Neural cell (in vitro differentiated cells): ENCODE measurements around the gene TMEM259. TPM values are rescaled to one million over a fixed set of nuclear protein-coding genes. Genes with fewer than 3 reads are reported as not detected.
A peak's percentile ranks its signal among the peaks of the same experiment; 100 is the strongest.

Source experiments
- H2AFZ ChIP-seq: fragments of 200-600, 300-800 bp; sonication (generic), shearing (Covaris generic); 2 replicates; pipeline ENCODE4 v1.6.0; 2014; ENCODE audit warnings: low read depth, mild to moderate bottlenecking, antibody characterized with exemption, low read length, moderate library complexity
- H3F3A ChIP-seq: fragments of 200-600 bp; shearing (Covaris generic); 2 replicates; pipeline ENCODE4 v1.6.1; 2016; ENCODE audit warnings: mild to moderate bottlenecking, moderate library complexity, mixed read lengths, antibody characterized with exemption, low read length; ENCODE audit not compliant: insufficient read depth, poor library complexity, severe bottlenecking
- H3K27ac ChIP-seq: fragments of 200-600, 300-800 bp; sonication (generic), shearing (Covaris generic); 2 replicates; pipeline ENCODE4 v1.5.1; 2014; ENCODE audit warnings: mild to moderate bottlenecking, low read length, moderate library complexity
- H3K27me3 ChIP-seq: fragments of 300-800, 200-600 bp; sonication (generic), shearing (Covaris generic); 2 replicates; pipeline ENCODE4 v1.6.0; 2014; ENCODE audit warnings: mild to moderate bottlenecking, low read depth, low read length, moderate library complexity; ENCODE audit not compliant: insufficient read depth
- H3K36me3 ChIP-seq: fragments of 300-800, 200-600 bp; sonication (generic), shearing (Covaris generic); 2 replicates; pipeline ENCODE4 v1.5.1; 2014; ENCODE audit warnings: mild to moderate bottlenecking, antibody characterized with exemption, low read length, moderate library complexity; ENCODE audit not compliant: insufficient read depth
- H3K4me2 ChIP-seq: fragments of 300-800, 200-600 bp; sonication (generic), shearing (Covaris generic); 2 replicates; pipeline ENCODE4 v1.6.0; 2014; ENCODE audit warnings: mild to moderate bottlenecking, low read length
- H3K4me3 ChIP-seq: fragments of 300-800, 200-600 bp; sonication (generic), shearing (Covaris generic); 2 replicates; pipeline ENCODE4 v1.5.1; 2014; ENCODE audit warnings: mild to moderate bottlenecking, low read length, moderate library complexity
- H3K79me2 ChIP-seq: fragments of 200-600 bp; shearing (Covaris generic); replicated peaks from 2 replicates; pipeline ENCODE4 v1.6.0; 2014; ENCODE audit warnings: mild to moderate bottlenecking, low read length, moderate library complexity; ENCODE audit not compliant: insufficient read depth
- H3K9ac ChIP-seq: fragments of 300-800, 200-600 bp; sonication (generic), shearing (Covaris generic); 2 replicates; pipeline ENCODE4 v1.6.1; 2016; ENCODE audit warnings: mild to moderate bottlenecking, low read length, mixed read lengths
- H3K9me2 ChIP-seq: fragments of 200-600 bp; shearing (Covaris generic); 2 replicates; pipeline ENCODE4 v1.6.1; 2016; ENCODE audit warnings: mild to moderate bottlenecking, low read length, mixed read lengths; ENCODE audit not compliant: insufficient read depth
- H3K9me3 ChIP-seq: fragments of 200-600, 300-800 bp; sonication (generic), shearing (Covaris generic); 2 replicates; pipeline ENCODE4 v1.6.1; 2016; ENCODE audit warnings: mild to moderate bottlenecking, mixed run types, low read length, moderate library complexity, mixed read lengths
- H4K20me1 ChIP-seq: fragments of 200-600 bp; shearing (Covaris generic); 2 replicates; pipeline ENCODE4 v1.6.1; 2016; ENCODE audit warnings: mild to moderate bottlenecking, mixed run types; ENCODE audit not compliant: insufficient read depth
- EP300 ChIP-seq: fragments of 450-650 bp; conservative IDR thresholded peaks from 2 replicates; pipeline ENCODE4 v1.6.1; 2014; ENCODE audit warnings: antibody characterized with exemption, mild to moderate bottlenecking, moderate library complexity; ENCODE audit not compliant: poor library complexity, severe bottlenecking
- EZH2 ChIP-seq: fragments of 200-600, 300-800 bp; shearing (Covaris generic), sonication (generic); IDR thresholded peaks from 2 replicates; pipeline ENCODE4 v1.6.1; 2014; ENCODE audit warnings: antibody characterized with exemption, low read length, borderline replicate concordance, mild to moderate bottlenecking; ENCODE audit not compliant: insufficient read depth, poor library complexity, severe bottlenecking
- MXI1 ChIP-seq: fragments of 450-650 bp; conservative IDR thresholded peaks from 2 replicates; pipeline ENCODE4 v1.6.1; 2014; ENCODE audit warnings: antibody characterized with exemption, mild to moderate bottlenecking; ENCODE audit not compliant: poor library complexity, severe bottlenecking
- POLR2AphosphoS5 ChIP-seq: IDR thresholded peaks from 2 replicates; pipeline ENCODE4 v1.6.1; 2012
- RAD21 ChIP-seq: fragments of 450-650 bp; conservative IDR thresholded peaks from 2 replicates; pipeline ENCODE4 v1.6.1; 2014; ENCODE audit warnings: antibody characterized with exemption, mild to moderate bottlenecking, moderate library complexity
- SMC3 ChIP-seq: fragments of 450-650 bp; conservative IDR thresholded peaks from 2 replicates; pipeline ENCODE4 v1.6.1; 2014; ENCODE audit warnings: antibody characterized with exemption, mild to moderate bottlenecking, moderate library complexity; ENCODE audit not compliant: poor library complexity
- TAF1 ChIP-seq: IDR thresholded peaks from 2 replicates; pipeline ENCODE4 v1.6.1; 2012; ENCODE audit warnings: low read depth
- polyA plus RNA-seq: library from polyadenylated mRNA; depleted of rRNA; stranded (reverse); fragments of >200 nt; gene quantifications from 2 replicates; pipeline ENCODE4 v1.2.3, GENCODE V29; 2014
- TF ChIP-seq, protein P1 (sequence below): fragments of 450-650 bp; IDR thresholded peaks from 2 replicates; pipeline ENCODE4 v1.5.1; 2014; ENCODE audit warnings: antibody characterized with exemption, mild to moderate bottlenecking, moderate library complexity; ENCODE audit not compliant: poor library complexity, severe bottlenecking
- TF ChIP-seq, protein P2 (sequence below): IDR thresholded peaks from 2 replicates; pipeline ENCODE4 v1.6.1; 2012; ENCODE audit warnings: borderline replicate concordance

TMEM259 gene
- polyA plus RNA-seq, 1 donor from 2014 or later = 176 TPM

DNA sequence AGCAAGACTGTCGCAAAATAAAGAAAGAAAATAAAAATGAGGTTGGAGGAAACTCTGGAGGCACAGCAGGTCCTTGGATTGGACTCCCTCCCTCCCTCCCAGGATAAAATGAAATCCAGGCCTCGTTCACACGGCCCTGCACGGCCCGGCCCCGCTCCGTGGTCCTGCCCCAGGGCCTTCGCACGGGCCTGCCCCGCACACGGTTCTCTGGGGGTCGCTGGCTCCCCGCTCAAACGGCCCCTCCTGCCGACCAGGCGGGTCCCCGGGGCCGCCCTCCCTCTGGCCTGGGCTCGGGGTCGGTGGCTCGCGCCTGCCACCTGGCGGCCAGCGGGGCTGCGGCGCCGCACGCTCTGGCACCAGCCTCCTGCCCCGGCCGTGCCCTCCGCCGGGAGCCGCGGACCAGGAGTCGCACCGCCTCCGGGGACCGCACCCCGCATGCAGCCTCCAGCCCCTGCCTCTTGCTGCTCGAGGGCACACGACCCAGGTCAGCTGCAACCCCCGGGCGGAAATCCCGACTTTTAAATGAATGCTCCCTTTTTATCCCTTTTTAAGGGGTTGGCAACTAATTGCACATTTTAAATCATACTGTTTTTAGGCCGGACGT lies 38.3 kb downstream of the TMEM259 start:
- H3K9ac ChIP-seq = peak overlapping the region; percentile 29

GRCh38 chr19:980133-980998 lies 40.6 kb downstream of the TMEM259 start:
- no peaks in the 10 kb centered on the region for H3F3A ChIP-seq
- no peak overlapping the region for H3K4me3 ChIP-seq
- no peaks in the 10 kb centered on the region for H3K79me2 ChIP-seq
- no peak overlapping the region for H3K27ac ChIP-seq
- no peak overlapping the region for H2AFZ ChIP-seq
- H3K9me3 ChIP-seq = no peaks in the 10 kb centered on the region
- no peak for TF ChIP-seq EZH2
- TF ChIP-seq, protein P1, sequence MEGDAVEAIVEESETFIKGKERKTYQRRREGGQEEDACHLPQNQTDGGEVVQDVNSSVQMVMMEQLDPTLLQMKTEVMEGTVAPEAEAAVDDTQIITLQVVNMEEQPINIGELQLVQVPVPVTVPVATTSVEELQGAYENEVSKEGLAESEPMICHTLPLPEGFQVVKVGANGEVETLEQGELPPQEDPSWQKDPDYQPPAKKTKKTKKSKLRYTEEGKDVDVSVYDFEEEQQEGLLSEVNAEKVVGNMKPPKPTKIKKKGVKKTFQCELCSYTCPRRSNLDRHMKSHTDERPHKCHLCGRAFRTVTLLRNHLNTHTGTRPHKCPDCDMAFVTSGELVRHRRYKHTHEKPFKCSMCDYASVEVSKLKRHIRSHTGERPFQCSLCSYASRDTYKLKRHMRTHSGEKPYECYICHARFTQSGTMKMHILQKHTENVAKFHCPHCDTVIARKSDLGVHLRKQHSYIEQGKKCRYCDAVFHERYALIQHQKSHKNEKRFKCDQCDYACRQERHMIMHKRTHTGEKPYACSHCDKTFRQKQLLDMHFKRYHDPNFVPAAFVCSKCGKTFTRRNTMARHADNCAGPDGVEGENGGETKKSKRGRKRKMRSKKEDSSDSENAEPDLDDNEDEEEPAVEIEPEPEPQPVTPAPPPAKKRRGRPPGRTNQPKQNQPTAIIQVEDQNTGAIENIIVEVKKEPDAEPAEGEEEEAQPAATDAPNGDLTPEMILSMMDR = no peak
- no peak for TF ChIP-seq RAD21
- TF ChIP-seq SMC3 = no peak
- no peak for TF ChIP-seq EP300
- no peak for TF ChIP-seq POLR2AphosphoS5
- TF ChIP-seq MXI1 = no peak
- TF ChIP-seq, protein P2, sequence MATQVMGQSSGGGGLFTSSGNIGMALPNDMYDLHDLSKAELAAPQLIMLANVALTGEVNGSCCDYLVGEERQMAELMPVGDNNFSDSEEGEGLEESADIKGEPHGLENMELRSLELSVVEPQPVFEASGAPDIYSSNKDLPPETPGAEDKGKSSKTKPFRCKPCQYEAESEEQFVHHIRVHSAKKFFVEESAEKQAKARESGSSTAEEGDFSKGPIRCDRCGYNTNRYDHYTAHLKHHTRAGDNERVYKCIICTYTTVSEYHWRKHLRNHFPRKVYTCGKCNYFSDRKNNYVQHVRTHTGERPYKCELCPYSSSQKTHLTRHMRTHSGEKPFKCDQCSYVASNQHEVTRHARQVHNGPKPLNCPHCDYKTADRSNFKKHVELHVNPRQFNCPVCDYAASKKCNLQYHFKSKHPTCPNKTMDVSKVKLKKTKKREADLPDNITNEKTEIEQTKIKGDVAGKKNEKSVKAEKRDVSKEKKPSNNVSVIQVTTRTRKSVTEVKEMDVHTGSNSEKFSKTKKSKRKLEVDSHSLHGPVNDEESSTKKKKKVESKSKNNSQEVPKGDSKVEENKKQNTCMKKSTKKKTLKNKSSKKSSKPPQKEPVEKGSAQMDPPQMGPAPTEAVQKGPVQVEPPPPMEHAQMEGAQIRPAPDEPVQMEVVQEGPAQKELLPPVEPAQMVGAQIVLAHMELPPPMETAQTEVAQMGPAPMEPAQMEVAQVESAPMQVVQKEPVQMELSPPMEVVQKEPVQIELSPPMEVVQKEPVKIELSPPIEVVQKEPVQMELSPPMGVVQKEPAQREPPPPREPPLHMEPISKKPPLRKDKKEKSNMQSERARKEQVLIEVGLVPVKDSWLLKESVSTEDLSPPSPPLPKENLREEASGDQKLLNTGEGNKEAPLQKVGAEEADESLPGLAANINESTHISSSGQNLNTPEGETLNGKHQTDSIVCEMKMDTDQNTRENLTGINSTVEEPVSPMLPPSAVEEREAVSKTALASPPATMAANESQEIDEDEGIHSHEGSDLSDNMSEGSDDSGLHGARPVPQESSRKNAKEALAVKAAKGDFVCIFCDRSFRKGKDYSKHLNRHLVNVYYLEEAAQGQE = no peak
- no peak for TF ChIP-seq TAF1
- H3K4me2 ChIP-seq = no peak overlapping the region
- H3K9me2 ChIP-seq = no peaks in the 10 kb centered on the region
- no peaks in the 10 kb centered on the region for H3K27me3 ChIP-seq
- no peaks in the 10 kb centered on the region for H4K20me1 ChIP-seq
- no peak overlapping the region for H3K9ac ChIP-seq
- H3K36me3 ChIP-seq = no peaks in the 10 kb centered on the region

More for the DNA sequence above, 38.3 kb downstream of the TMEM259 start:
- H3K79me2 ChIP-seq = no peaks in the 10 kb centered on the region
- H3K9me3 ChIP-seq = no peaks in the 10 kb centered on the region
- H3K9me2 ChIP-seq = no peaks in the 10 kb centered on the region
- H3K4me3 ChIP-seq = peak overlapping the region; percentile 51
- no peaks in the 10 kb centered on the region for H4K20me1 ChIP-seq
- peak; percentile 94 for TF ChIP-seq SMC3
- TF ChIP-seq, protein P1 = peak; percentile 91
- TF ChIP-seq MXI1 = no peak
- no peak for TF ChIP-seq EP300
- peak; percentile 83 for TF ChIP-seq RAD21
- TF ChIP-seq TAF1 = no peak
- H3K27me3 ChIP-seq = no peaks in the 10 kb centered on the region
- H2AFZ ChIP-seq = no peak overlapping the region
- no peak overlapping the region for H3K4me2 ChIP-seq
- H3F3A ChIP-seq = no peaks in the 10 kb centered on the region
- no peak overlapping the region for H3K27ac ChIP-seq
- no peaks in the 10 kb centered on the region for H3K36me3 ChIP-seq
